Mononuclear cell (primary cell): ENCODE results near the gene TMEM135. TPM values are rescaled to one million over a fixed set of nuclear protein-coding genes. Genes with fewer than 3 reads are reported as not detected.

ENCODE experiments used
- H3K27me3 ChIP-seq: 2 replicates; pipeline ENCODE4 v1.6.0; 2011; ENCODE audit warnings: low read length, control low read depth; ENCODE audit not compliant: insufficient read depth
- H3K4me1 ChIP-seq: 2 replicates; pipeline ENCODE4 v1.5.1; 2011; ENCODE audit warnings: mild to moderate bottlenecking, low read length, control low read depth; ENCODE audit not compliant: insufficient read depth
- H3K4me3 ChIP-seq: 2 replicates; pipeline ENCODE4 v1.5.1; 2011; ENCODE audit warnings: mild to moderate bottlenecking, low read length, moderate library complexity
- H3K9me3 ChIP-seq: 2 replicates; pipeline ENCODE4 v1.5.1; 2011; ENCODE audit warnings: low read depth, mild to moderate bottlenecking, control low read depth, low read length
- total RNA-seq: library from RNA; depleted of rRNA; stranded (reverse); fragments of >200 nt; gene quantifications from one replicate; pipeline ENCODE4 v1.2.3, GENCODE V29; 2012

TMEM135 gene
- total RNA-seq, 1 donor = 10.6 TPM

GRCh38 chr11:87212891-87213290, 175.2 kb downstream of the TMEM135 start:
- no peaks in the 10 kb centered on the region for H3K9me3 ChIP-seq
- no peaks in the 10 kb centered on the region for H3K4me1 ChIP-seq
- no peaks in the 10 kb centered on the region for H3K27me3 ChIP-seq
- H3K4me3 ChIP-seq = no peak overlapping the region

GRCh38 chr11:87213444-87213843, 175.7 kb downstream of the TMEM135 start:
- H3K4me1 ChIP-seq = no peaks in the 10 kb centered on the region
- no peak overlapping the region for H3K4me3 ChIP-seq

GRCh38 chr11:87215236-87215635, 177.5 kb downstream of the TMEM135 start:
- H3K4me3 ChIP-seq = no peak overlapping the region

More at GRCh38 chr11:87213444-87213843, 175.7 kb downstream of the TMEM135 start:
- Histone ChIP-seq H3K9me3 (no peaks in the 10 kb centered on the region), H3K27me3 (no peaks in the 10 kb centered on the region)

DNA sequence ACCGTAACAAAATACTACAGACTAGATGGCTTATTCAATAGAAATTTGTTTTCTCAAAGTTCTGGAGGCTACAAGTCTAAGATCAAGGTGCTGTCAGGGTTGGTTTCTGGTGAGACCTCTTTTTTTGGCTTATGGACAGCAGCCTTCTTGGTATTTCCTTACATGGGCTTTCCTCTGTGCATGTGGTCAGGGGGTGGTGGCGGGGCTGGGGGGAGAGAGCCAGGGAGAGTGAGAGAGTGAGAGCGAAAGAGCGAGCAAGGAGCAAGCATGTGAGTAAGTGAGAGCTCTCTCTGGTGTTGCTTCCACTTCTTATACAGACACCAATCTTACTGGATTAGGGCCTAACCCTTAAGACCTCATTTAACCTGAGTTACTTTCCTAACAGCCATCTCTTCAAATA, 181.5 kb downstream of the TMEM135 start:
- Histone ChIP-seq H3K4me3 (no peak overlapping the region), H3K27me3 (no peaks in the 10 kb centered on the region), H3K4me1 (no peaks in the 10 kb centered on the region), H3K9me3 (no peaks in the 10 kb centered on the region)

More at GRCh38 chr11:87215236-87215635, 177.5 kb downstream of the TMEM135 start:
- H3K4me1 ChIP-seq = no peaks in the 10 kb centered on the region
- H3K9me3 ChIP-seq = no peaks in the 10 kb centered on the region
- H3K27me3 ChIP-seq = no peaks in the 10 kb centered on the region

DNA sequence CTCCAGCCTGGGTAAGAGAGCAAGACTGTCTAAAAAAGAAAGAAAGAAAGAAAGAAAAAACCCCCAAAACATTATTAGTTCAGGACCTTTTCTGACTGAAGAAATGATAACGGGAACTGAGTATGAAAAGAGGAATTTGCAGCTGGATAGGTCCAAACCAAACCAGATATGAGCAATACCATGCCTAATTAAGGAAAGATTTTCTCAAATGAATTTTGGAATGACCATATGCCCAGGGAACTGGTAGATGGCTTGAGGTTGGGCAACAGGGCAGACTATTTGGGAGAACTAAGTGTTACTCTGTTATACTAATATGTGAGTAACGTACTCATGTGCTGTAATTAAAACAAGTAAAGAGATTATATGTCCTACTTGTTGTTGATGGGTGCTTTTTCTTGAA, 186.1 kb downstream of the TMEM135 start:
- H3K4me3 ChIP-seq = no peak overlapping the region
- H3K27me3 ChIP-seq = no peaks in the 10 kb centered on the region
- no peaks in the 10 kb centered on the region for H3K4me1 ChIP-seq
- no peaks in the 10 kb centered on the region for H3K9me3 ChIP-seq

DNA sequence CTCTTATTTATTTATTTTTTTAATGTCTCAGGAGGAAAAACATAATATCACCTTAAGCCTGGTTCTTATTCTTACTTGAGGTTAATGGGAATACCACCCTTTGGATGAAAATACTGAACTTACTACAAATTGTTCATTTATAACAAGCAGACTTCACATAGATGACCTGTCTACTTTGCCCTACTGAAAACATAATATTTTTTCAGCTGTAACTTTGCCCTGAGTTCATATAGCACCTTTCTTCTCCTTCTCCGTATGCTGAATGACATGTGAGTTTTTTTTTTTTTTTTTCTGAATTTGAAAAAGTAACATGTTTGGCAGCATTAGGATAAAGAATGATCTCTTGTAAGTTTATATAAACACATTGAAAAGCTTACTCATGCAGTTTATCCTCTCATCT, 186.8 kb downstream of the TMEM135 start:
- H3K27me3 ChIP-seq = no peaks in the 10 kb centered on the region
- no peaks in the 10 kb centered on the region for H3K9me3 ChIP-seq
- H3K4me3 ChIP-seq = no peak overlapping the region
- H3K4me1 ChIP-seq = no peaks in the 10 kb centered on the region

DNA sequence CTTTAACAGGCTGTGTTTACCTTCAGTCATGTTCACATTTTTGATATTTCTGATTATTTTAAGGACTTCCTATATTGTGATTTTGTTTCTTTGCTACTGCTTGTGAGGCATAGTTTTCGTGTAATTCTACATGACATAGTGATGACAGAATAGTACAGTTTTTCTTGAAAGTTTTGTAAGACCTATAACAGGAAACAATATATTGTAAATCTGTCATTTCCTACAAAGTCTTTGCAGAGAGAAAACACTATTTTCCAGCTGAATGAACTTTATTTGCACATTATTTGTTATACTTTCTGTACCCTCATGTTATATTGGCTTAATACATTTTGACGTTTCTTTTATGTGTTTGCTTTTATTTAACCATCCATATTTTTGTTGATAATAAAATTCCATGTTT, 191.1 kb downstream of the TMEM135 start:
- H3K27me3 ChIP-seq = no peaks in the 10 kb centered on the region
- H3K9me3 ChIP-seq = peaks cover 12% of the 10 kb centered on the region
- no peak overlapping the region for H3K4me3 ChIP-seq
- no peaks in the 10 kb centered on the region for H3K4me1 ChIP-seq

DNA sequence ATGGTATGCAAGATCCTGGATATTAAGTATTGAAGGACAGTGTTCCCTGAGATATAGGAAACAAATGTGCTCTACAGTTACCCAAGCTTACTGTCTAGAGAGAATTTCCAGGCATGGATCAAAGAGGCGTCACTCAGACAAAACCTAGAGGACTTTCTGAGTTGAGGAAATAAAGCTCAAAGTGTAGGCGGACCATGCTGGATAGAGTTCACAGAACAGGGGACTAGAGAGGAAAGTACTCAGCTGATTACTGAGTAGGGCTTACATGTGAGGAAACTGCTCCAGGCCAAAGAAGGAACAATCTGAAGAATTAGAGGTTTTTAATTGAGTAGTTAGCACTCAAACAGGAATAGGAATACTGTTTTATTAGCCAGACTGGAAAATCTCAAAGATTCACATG, 193.3 kb downstream of the TMEM135 start:
- Histone ChIP-seq H3K4me3 (no peak overlapping the region), H3K27me3 (no peaks in the 10 kb centered on the region), H3K9me3 (peaks cover 12% of the 10 kb centered on the region), H3K4me1 (no peaks in the 10 kb centered on the region)

GRCh38 chr11:87232320-87232719, 194.6 kb downstream of the TMEM135 start:
- peaks cover 12% of the 10 kb centered on the region for H3K9me3 ChIP-seq
- H3K4me3 ChIP-seq = no peak overlapping the region
- H3K27me3 ChIP-seq = no peaks in the 10 kb centered on the region
- H3K4me1 ChIP-seq = no peaks in the 10 kb centered on the region

- Histone ChIP-seq H3K27me3 (no peaks in the 10 kb centered on the region), H3K4me1 (no peaks in the 10 kb centered on the region), H3K4me3 (no peak overlapping the region), H3K9me3 (peaks cover 12% of the 10 kb centered on the region)
Measured at GRCh38 chr11:87235366-87235765, 197.6 kb downstream of the TMEM135 start.

DNA sequence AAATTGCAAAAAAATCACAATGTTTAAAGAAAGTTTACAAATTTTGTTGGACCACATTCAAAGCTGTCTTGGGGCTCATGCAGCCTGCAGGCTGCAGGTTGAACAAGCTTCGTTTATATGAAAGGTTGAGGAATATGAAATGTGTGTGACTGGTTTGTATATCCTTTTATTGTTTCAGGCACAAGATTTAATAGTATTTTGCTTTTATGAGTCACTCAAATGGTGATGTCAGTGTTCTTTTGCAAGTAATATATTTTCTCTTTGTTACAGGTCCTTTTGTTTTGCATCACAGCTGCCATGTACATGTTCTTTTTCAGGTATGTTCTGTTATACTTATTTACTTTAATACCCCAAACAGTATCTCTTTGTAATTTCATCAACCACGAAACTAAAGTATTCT, 198.6 kb downstream of the TMEM135 start:
- no peak overlapping the region for H3K4me3 ChIP-seq
- no peaks in the 10 kb centered on the region for H3K4me1 ChIP-seq
- peaks cover 12% of the 10 kb centered on the region for H3K9me3 ChIP-seq
- H3K27me3 ChIP-seq = no peaks in the 10 kb centered on the region

- Histone ChIP-seq H3K4me1 (no peaks in the 10 kb centered on the region), H3K9me3 (no peaks in the 10 kb centered on the region), H3K27me3 (no peaks in the 10 kb centered on the region), H3K4me3 (no peak overlapping the region)
Measured at GRCh38 chr11:87239001-87239400, 201.3 kb downstream of the TMEM135 start.

GRCh38 chr11:87239531-87239930, 201.8 kb downstream of the TMEM135 start:
- Histone ChIP-seq H3K27me3 (no peaks in the 10 kb centered on the region), H3K4me3 (no peak overlapping the region), H3K9me3 (no peaks in the 10 kb centered on the region), H3K4me1 (no peaks in the 10 kb centered on the region)

- H3K9me3 ChIP-seq = no peaks in the 10 kb centered on the region
Measured at GRCh38 chr11:87251560-87251959, 213.8 kb downstream of the TMEM135 start.

GRCh38 chr11:87252869-87253268, 215.1 kb downstream of the TMEM135 start:
- Histone ChIP-seq H3K27me3 (no peaks in the 10 kb centered on the region), H3K9me3 (no peaks in the 10 kb centered on the region), H3K4me1 (peaks cover 4% of the 10 kb centered on the region), H3K4me3 (no peak overlapping the region)

More at GRCh38 chr11:87251560-87251959, 213.8 kb downstream of the TMEM135 start:
- peaks cover 4% of the 10 kb centered on the region for H3K4me1 ChIP-seq
- H3K27me3 ChIP-seq = no peaks in the 10 kb centered on the region
- no peak overlapping the region for H3K4me3 ChIP-seq

GRCh38 chr11:87254562-87254961, 216.8 kb downstream of the TMEM135 start:
- no peaks in the 10 kb centered on the region for H3K9me3 ChIP-seq
- H3K27me3 ChIP-seq = no peaks in the 10 kb centered on the region
- peaks cover 4% of the 10 kb centered on the region for H3K4me1 ChIP-seq
- H3K4me3 ChIP-seq = no peak overlapping the region
